ENCODE data around the gene ANKS1B.

ANKS1B gene

GRCh38 chr12:99024870-99025269, 959.9 kb downstream of the ANKS1B start:
- TF ChIP-seq POLR2A (IDR thresholded peaks at IDR 0.05; ENCODE audit: low read length) (no peak), GATA1 (IDR thresholded peaks at IDR 0.05; ENCODE audit: low read depth, low read length) (no peak)
- no peak for DNase-seq

GRCh38 chr12:99024191-99024590, 960.5 kb downstream of the ANKS1B start:
- TF ChIP-seq POLR2A (IDR thresholded peaks at IDR 0.05; ENCODE audit: low read length) = no peak
- TF ChIP-seq GATA1 (IDR thresholded peaks at IDR 0.05; ENCODE audit: low read depth, low read length) = no peak
- no peak for DNase-seq

GRCh38 chr12:99020871-99021270, 963.9 kb downstream of the ANKS1B start:
- TF ChIP-seq POLR2A (IDR thresholded peaks at IDR 0.05; ENCODE audit: low read length) (no peak), GATA1 (IDR thresholded peaks at IDR 0.05; ENCODE audit: low read depth, low read length) (no peak)
- no peak for DNase-seq

GRCh38 chr12:99019798-99020197, 964.9 kb downstream of the ANKS1B start:
- no peak for DNase-seq
- TF ChIP-seq POLR2A (IDR thresholded peaks at IDR 0.05; ENCODE audit: low read length) = no peak
- no peak for TF ChIP-seq GATA1 (IDR thresholded peaks at IDR 0.05; ENCODE audit: low read depth, low read length)

- DNase-seq = no peak
- TF ChIP-seq GATA1 (IDR thresholded peaks at IDR 0.05; ENCODE audit: low read depth, low read length) (no peak), POLR2A (IDR thresholded peaks at IDR 0.05; ENCODE audit: low read length) (no peak)
These were observed 966.8 kb downstream of the ANKS1B start for GRCh38 chr12:99017971-99018370.

- DNase-seq = no peak
- no peak for TF ChIP-seq POLR2A (IDR thresholded peaks at IDR 0.05; ENCODE audit: low read length)
- TF ChIP-seq GATA1 (IDR thresholded peaks at IDR 0.05; ENCODE audit: low read depth, low read length) = no peak
These were observed 975.0 kb downstream of the ANKS1B start for GRCh38 chr12:99009654-99010296.

GRCh38 chr12:99005601-99006000, 979.1 kb downstream of the ANKS1B start:
- TF ChIP-seq POLR2A (IDR thresholded peaks at IDR 0.05; ENCODE audit: low read length) (no peak), GATA1 (IDR thresholded peaks at IDR 0.05; ENCODE audit: low read depth, low read length) (no peak)
- DNase-seq = no peak

GRCh38 chr12:99004799-99005466, 979.8 kb downstream of the ANKS1B start:
- no peak for DNase-seq
- TF ChIP-seq POLR2A (IDR thresholded peaks at IDR 0.05; ENCODE audit: low read length) (no peak), GATA1 (IDR thresholded peaks at IDR 0.05; ENCODE audit: low read depth, low read length) (no peak)

- no peak for DNase-seq
- TF ChIP-seq POLR2A (IDR thresholded peaks at IDR 0.05; ENCODE audit: low read length) = no peak
- TF ChIP-seq GATA1 (IDR thresholded peaks at IDR 0.05; ENCODE audit: low read depth, low read length) = no peak
These were observed 982.0 kb downstream of the ANKS1B start for GRCh38 chr12:99002731-99003130.

- no peak for DNase-seq
- TF ChIP-seq GATA1 (IDR thresholded peaks at IDR 0.05; ENCODE audit: low read depth, low read length) (no peak), POLR2A (IDR thresholded peaks at IDR 0.05; ENCODE audit: low read length) (no peak)
These were observed 982.6 kb downstream of the ANKS1B start for GRCh38 chr12:99002156-99002555.

GRCh38 chr12:98999559-98999958, 985.2 kb downstream of the ANKS1B start:
- TF ChIP-seq POLR2A (IDR thresholded peaks at IDR 0.05; ENCODE audit: low read length) (no peak), GATA1 (IDR thresholded peaks at IDR 0.05; ENCODE audit: low read depth, low read length) (no peak)
- DNase-seq = no peak

GRCh38 chr12:98998697-98999299, 985.9 kb downstream of the ANKS1B start:
- peak; percentile 2 to 33 for DNase-seq
- TF ChIP-seq POLR2A (IDR thresholded peaks at IDR 0.05; ENCODE audit: low read length) (no peak), GATA1 (IDR thresholded peaks at IDR 0.05; ENCODE audit: low read depth, low read length) (no peak)

- no peak for DNase-seq
- TF ChIP-seq POLR2A (IDR thresholded peaks at IDR 0.05; ENCODE audit: low read length) = no peak
- no peak for TF ChIP-seq GATA1 (IDR thresholded peaks at IDR 0.05; ENCODE audit: low read depth, low read length)
These were observed 986.8 kb downstream of the ANKS1B start for GRCh38 chr12:98997899-98998298.

GRCh38 chr12:98990648-98991047, 994.1 kb downstream of the ANKS1B start:
- TF ChIP-seq POLR2A (IDR thresholded peaks at IDR 0.05; ENCODE audit: low read length) = no peak
- DNase-seq = no peak

GRCh38 chr12:98985156-98985555, 999.6 kb downstream of the ANKS1B start:
- no peak for DNase-seq
- TF ChIP-seq GATA1 (IDR thresholded peaks at IDR 0.05; ENCODE audit: low read depth, low read length) (no peak), POLR2A (IDR thresholded peaks at IDR 0.05; ENCODE audit: low read length) (no peak)

Measured in erythroblast (primary cell).